HEK293 (cell line): ENCODE measurements around the gene R3HDML.

Source experiments
- CTCF ChIA-PET: fragments of 350-600 bp; formaldehyde crosslinking; extraction: SDS; loops from one replicate; lab custom pipeline; 2021; ENCODE audit warnings: antibody characterized with exemption; lab: Yijun Ruan, JAX
- POLR2A ChIA-PET: fragments of 300-600 bp; formaldehyde crosslinking; extraction: SDS; loops from one replicate; lab custom pipeline; 2020; ENCODE audit warnings: antibody characterized with exemption, inconsistent platforms; lab: Yijun Ruan, JAX
- H3K27ac ChIP-seq: fragments of 200-500 bp; sonication (Bioruptor generic); 2 replicates; pipeline ENCODE4 v1.5.1; 2014; ENCODE audit warnings: low read depth, low read length, control low read depth, inconsistent platforms; ENCODE audit errors: extremely low read depth
- H3K36me3 ChIP-seq, 2 experiments: fragments of 200-500 bp in 1 of 2; sonication (Bioruptor generic) in 1 of 2; 1 replicate in 1 of 2; 2 replicates in 1 of 2; pipeline ENCODE4 v1.5.1; 2014 to 2017; ENCODE audit warnings: inconsistent platforms in 2 of 2, low read length in 2 of 2; ENCODE audit not compliant: control insufficient read depth in 2 of 2, insufficient read depth in 1 of 2
- H3K4me1 ChIP-seq: fragments of 200-500 bp; sonication (Bioruptor generic); 2 replicates; pipeline ENCODE4 v1.5.1; 2014; ENCODE audit warnings: mild to moderate bottlenecking, low read length, inconsistent platforms; ENCODE audit not compliant: control insufficient read depth, insufficient read depth
- H3K4me3 ChIP-seq: 2 replicates; pipeline ENCODE4 v1.5.1; 2011; ENCODE audit warnings: low read depth, mild to moderate bottlenecking, control low read depth, low read length, moderate library complexity
- H3K9me3 ChIP-seq: fragments of 200-500 bp; sonication (Bioruptor generic); 2 replicates; pipeline ENCODE4 v1.5.1; 2014; ENCODE audit warnings: low read depth, low read length, inconsistent platforms; ENCODE audit not compliant: control insufficient read depth, insufficient read depth
- AEBP2 ChIP-seq: fragments of 450-650 bp; formaldehyde crosslinking; IDR thresholded peaks from 2 replicates; pipeline ENCODE4 v1.5.1; 2016; ENCODE audit warnings: missing biosample characterization, missing genetic modification characterization, borderline replicate concordance
- HOXD13 ChIP-seq: sonication (generic); formaldehyde crosslinking; IDR thresholded peaks from 2 replicates; pipeline ENCODE4 v1.8.0; 2022; ENCODE audit warnings: missing genetic modification reagents, borderline replicate concordance
- SP2 ChIP-seq: fragments of 450-650 bp; formaldehyde crosslinking; IDR thresholded peaks from 2 replicates; pipeline ENCODE4 v1.5.1; 2016; ENCODE audit warnings: missing biosample characterization, missing genetic modification characterization
- ZBTB17 ChIP-seq: fragments of 450-650 bp; formaldehyde crosslinking; IDR thresholded peaks from 2 replicates; pipeline ENCODE4 v1.5.1; 2016; ENCODE audit warnings: missing biosample characterization, missing genetic modification characterization
- ZBTB44 ChIP-seq: fragments of 450-650 bp; IDR thresholded peaks from 2 replicates; pipeline ENCODE4 v1.5.1; 2018; ENCODE audit warnings: missing biosample characterization, mild to moderate bottlenecking, missing genetic modification characterization
- ZBTB6 ChIP-seq: fragments of 450-650 bp; formaldehyde crosslinking; IDR thresholded peaks from 2 replicates; pipeline ENCODE4 v1.5.1; 2017; ENCODE audit warnings: missing biosample characterization, missing genetic modification characterization
- ZNF140 ChIP-seq: fragments of 450-650 bp; formaldehyde crosslinking; IDR thresholded peaks from 2 replicates; pipeline ENCODE4 v1.5.1; 2016; ENCODE audit warnings: missing biosample characterization, missing genetic modification characterization
- ZNF211 ChIP-seq: fragments of 450-650 bp; formaldehyde crosslinking; IDR thresholded peaks from 2 replicates; pipeline ENCODE4 v1.5.1; 2016; ENCODE audit warnings: low read depth, missing biosample characterization, missing genetic modification characterization
- ZNF280D ChIP-seq: fragments of 450-650 bp; formaldehyde crosslinking; IDR thresholded peaks from 2 replicates; pipeline ENCODE4 v1.5.1; 2016; ENCODE audit warnings: missing biosample characterization, missing genetic modification characterization
- ZNF335 ChIP-seq: fragments of 450-650 bp; formaldehyde crosslinking; conservative IDR thresholded peaks from 2 replicates; pipeline ENCODE4 v1.5.1; 2016; ENCODE audit warnings: missing biosample characterization, missing genetic modification characterization
- ZNF404 ChIP-seq: fragments of 450-650 bp; formaldehyde crosslinking; IDR thresholded peaks from 2 replicates; pipeline ENCODE4 v1.5.1; 2017; ENCODE audit warnings: missing biosample characterization, missing genetic modification characterization
- ZNF571 ChIP-seq: fragments of 450-650 bp; formaldehyde crosslinking; IDR thresholded peaks from 2 replicates; pipeline ENCODE4 v1.5.0; 2017; ENCODE audit warnings: missing biosample characterization, missing genetic modification characterization
- ZNF596 ChIP-seq: fragments of 450-650 bp; IDR thresholded peaks from 2 replicates; pipeline ENCODE4 v1.5.0; 2018; ENCODE audit warnings: missing biosample characterization, mild to moderate bottlenecking, missing genetic modification characterization, moderate library complexity
- ZNF629 ChIP-seq: fragments of 450-650 bp; formaldehyde crosslinking; IDR thresholded peaks from 2 replicates; pipeline ENCODE4 v1.5.1; 2017; ENCODE audit warnings: missing biosample characterization, missing genetic modification characterization
- ZNF704 ChIP-seq: fragments of 450-650 bp; formaldehyde crosslinking; IDR thresholded peaks from 2 replicates; pipeline ENCODE4 v1.5.1; 2016; ENCODE audit warnings: missing biosample characterization, missing genetic modification characterization
- ZNF785 ChIP-seq: fragments of 450-650 bp; formaldehyde crosslinking; IDR thresholded peaks from 2 replicates; pipeline ENCODE4 v1.5.1; 2016; ENCODE audit warnings: missing biosample characterization, missing genetic modification characterization
- ZSCAN5A ChIP-seq: fragments of 450-650 bp; formaldehyde crosslinking; IDR thresholded peaks from 2 replicates; pipeline ENCODE4 v1.5.1; 2016; ENCODE audit warnings: missing biosample characterization, missing genetic modification characterization
- TF ChIP-seq, protein P1 (sequence below): fragments of 450-650 bp; formaldehyde crosslinking; IDR thresholded peaks from 2 replicates; pipeline ENCODE4 v1.5.1; 2016; ENCODE audit warnings: missing biosample characterization, missing genetic modification characterization

R3HDML gene

DNA sequence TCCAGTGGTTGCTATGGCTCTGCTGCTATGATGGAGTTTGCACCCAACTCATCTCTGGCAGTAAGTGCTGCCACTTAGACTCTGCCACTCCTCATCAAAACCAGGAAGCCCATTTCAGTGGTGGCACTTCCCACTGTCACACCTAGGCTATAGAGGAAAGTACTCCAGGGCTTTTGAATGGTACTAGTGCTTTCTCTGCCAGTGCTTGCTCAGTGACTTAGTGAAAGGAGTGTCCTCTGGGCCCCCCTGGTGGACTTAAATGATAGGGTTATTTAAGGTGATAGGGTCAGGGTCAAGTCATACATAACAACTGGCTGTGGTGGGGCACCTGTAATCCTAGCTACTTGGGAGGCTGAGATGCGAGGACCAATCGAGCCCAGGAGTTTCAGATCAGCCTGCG is 48.6 kb upstream of the R3HDML start (continued):
- TF ChIP-seq ZNF211 (tag by site-specific recombination) (no peak), ZNF280D (tag by site-specific recombination) (no peak), ZNF785 (tag by site-specific recombination) (no peak), ZNF404 (tag by site-specific recombination) (no peak), ZNF704 (tag by site-specific recombination) (no peak), AEBP2 (tag by site-specific recombination) (no peak), ZNF596 (no peak)

DNA sequence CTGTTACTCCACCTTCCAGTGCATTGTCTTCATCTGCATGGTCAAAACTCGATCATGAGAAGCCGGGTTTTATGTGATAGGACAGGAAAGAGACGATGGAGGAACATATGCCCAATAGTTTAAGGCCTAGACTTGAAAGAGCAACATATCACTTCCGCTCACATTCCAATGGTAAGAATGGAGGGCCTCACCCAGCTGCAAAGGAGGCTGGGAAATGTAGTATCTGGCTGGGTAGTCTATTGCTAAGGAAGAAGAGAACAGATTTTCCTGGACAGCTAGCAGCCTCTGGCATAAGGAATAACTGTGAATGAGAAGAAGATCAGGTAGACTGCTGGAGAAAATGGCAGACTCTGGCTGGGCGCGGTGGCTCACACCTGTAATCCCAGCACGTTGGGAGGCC is 45.1 kb upstream of the R3HDML start:
- H3K4me3 ChIP-seq = no peak overlapping the region
- no peak overlapping the region for H3K27ac ChIP-seq
- no peaks in the 10 kb centered on the region for H3K36me3 ChIP-seq
- CTCF ChIA-PET = interaction anchor here (0.7 to 0.9 kb wide), 2 partner anchors 75 to 354 kb away, joined by 3 to 4 read pairs; no protein-coding TSS in a partner anchor
- TF ChIP-seq ZNF140 (tag by site-specific recombination) (no peak), ZBTB44 (tag by site-specific recombination) (no peak), ZNF335 (tag by site-specific recombination) (no peak), ZSCAN5A (tag by site-specific recombination) (no peak), ZNF629 (tag by site-specific recombination) (no peak), ZBTB6 (tag by site-specific recombination) (no peak), SP2 (tag by site-specific recombination) (no peak), ZBTB17 (tag by site-specific recombination) (no peak), HOXD13 (CRISPR knock-in tag) (no peak), AEBP2 (tag by site-specific recombination) (no peak), ZNF571 (tag by site-specific recombination) (no peak)
- TF ChIP-seq, protein P1, sequence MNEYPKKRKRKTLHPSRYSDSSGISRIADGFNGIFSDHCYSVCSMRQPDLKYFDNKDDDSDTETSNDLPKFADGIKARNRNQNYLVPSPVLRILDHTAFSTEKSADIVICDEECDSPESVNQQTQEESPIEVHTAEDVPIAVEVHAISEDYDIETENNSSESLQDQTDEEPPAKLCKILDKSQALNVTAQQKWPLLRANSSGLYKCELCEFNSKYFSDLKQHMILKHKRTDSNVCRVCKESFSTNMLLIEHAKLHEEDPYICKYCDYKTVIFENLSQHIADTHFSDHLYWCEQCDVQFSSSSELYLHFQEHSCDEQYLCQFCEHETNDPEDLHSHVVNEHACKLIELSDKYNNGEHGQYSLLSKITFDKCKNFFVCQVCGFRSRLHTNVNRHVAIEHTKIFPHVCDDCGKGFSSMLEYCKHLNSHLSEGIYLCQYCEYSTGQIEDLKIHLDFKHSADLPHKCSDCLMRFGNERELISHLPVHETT (tag by site-specific recombination) = no peak
- H3K9me3 ChIP-seq = no peaks in the 10 kb centered on the region
- POLR2A ChIA-PET = no interaction called here
- no peaks in the 10 kb centered on the region for H3K4me1 ChIP-seq
